Karpas-422 (cell line): Measurements from ENCODE around the gene OR8B12. TPM values are rescaled to one million over a fixed set of nuclear protein-coding genes. Genes with fewer than 3 reads are reported as not detected.

Experiments used
- small RNA-seq: library from RNA; depleted of rRNA; stranded (forward); fragments of <200 nt; gene quantifications from one replicate; pipeline ENCODE3, GENCODE V24; 2014
- total RNA-seq: library from RNA; depleted of rRNA; stranded (reverse); fragments of >200 nt; shearing (Covaris generic); gene quantifications from 2 replicates; pipeline ENCODE4 v1.2.3, GENCODE V29; 2014; ENCODE audit warnings: low replicate concordance; rRNA removed

Gene OR8B12
- total RNA-seq, 1 experiment from 2014 or later: not detected

Small RNA genes lying within 50 kb of the gene (small RNA-seq; reads per million reads assigned to genes)
- not detected for gene OR8A3P

Other genes with a start within 250 kb of the OR8B12 start
- gene OR8D1, start 229.7 kb downstream of the OR8B12 start, total RNA-seq: not detected in 2 replicates
- gene OR8D2, start 223.5 kb downstream of the OR8B12 start, total RNA-seq: not detected in 2 replicates
- gene OR8B2, start 159.2 kb downstream of the OR8B12 start, total RNA-seq: not detected in 2 replicates
- not detected in 2 replicates for gene OR8B3, start 144.6 kb downstream of the OR8B12 start, total RNA-seq
- gene OR8B4, start 118.8 kb downstream of the OR8B12 start, total RNA-seq: not detected in 2 replicates
- not detected in 2 replicates for gene OR8B8, start 98.0 kb downstream of the OR8B12 start, total RNA-seq
- not detected in 2 replicates for gene OR8A1, start 26.3 kb upstream of the OR8B12 start, total RNA-seq
- gene PANX3, start 67.8 kb upstream of the OR8B12 start, total RNA-seq: not detected in 2 replicates
- gene TBRG1, start 79.2 kb upstream of the OR8B12 start, total RNA-seq: 14.5 and 21.6 TPM in 2 replicates
- gene SIAE, start 130.1 kb upstream of the OR8B12 start, total RNA-seq: 0.47 and 0.89 TPM in 2 replicates
- gene SPA17, start 130.2 kb upstream of the OR8B12 start, total RNA-seq: 1.2 and 10.4 TPM in 2 replicates
- gene NRGN, start 196.3 kb upstream of the OR8B12 start, total RNA-seq: 0.97 TPM in 1 of 2 replicates, not detected in the other
- not detected in 2 replicates for gene VSIG2, start 208.6 kb upstream of the OR8B12 start, total RNA-seq
- gene ESAM, start 218.6 kb upstream of the OR8B12 start, total RNA-seq: not detected in 2 replicates